Measurements from ENCODE around the gene RERE.

DNA sequence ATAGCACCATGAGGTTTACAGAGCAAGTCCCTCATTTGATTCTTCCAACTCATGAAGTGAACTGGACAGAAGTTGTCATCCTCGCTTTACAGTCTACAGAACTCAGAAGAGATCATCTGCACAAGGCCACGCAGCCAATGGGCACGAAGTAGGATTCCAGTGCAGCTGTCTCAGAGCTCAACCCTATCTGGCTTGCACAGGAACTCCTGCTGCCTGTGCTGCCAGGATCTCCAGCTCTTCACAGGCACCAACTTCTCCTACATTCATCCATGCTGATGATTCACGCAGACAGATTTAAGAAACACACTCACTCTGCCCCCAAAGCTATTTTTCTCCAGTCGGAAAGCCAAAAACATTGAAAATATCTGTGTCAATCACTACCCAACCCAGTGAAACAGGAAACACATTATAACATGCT, 157.0 kb downstream of the RERE start:
- TF ChIP-seq POLR2AphosphoS5 (IDR thresholded peaks at IDR 0.05; ENCODE audit: low read depth, low read length) (no peak), TAF1 (IDR thresholded peaks at IDR 0.05; ENCODE audit: borderline replicate concordance, low read depth, low read length) (no peak), POLR2A (IDR thresholded peaks at IDR 0.05; ENCODE audit: low read depth, low read length) (no peak)
